OCI-LY1 (cell line): Measurements from ENCODE around the gene NEDD4L.

Experiments used
- CTCF ChIP-seq: fragments of 200-600 bp; sonication (generic), shearing (Covaris generic); IDR thresholded peaks from 2 replicates; pipeline ENCODE4 v1.5.1; 2017; ENCODE audit warnings: mild to moderate bottlenecking, antibody characterized with exemption, low read length, moderate library complexity, mixed read lengths
- EZH2 ChIP-seq: fragments of 200-600 bp; sonication (generic), shearing (Covaris generic); IDR thresholded peaks from 2 replicates; pipeline ENCODE4 v1.8.0; 2017; ENCODE audit warnings: borderline replicate concordance, mixed run types, mild to moderate bottlenecking, antibody characterized with exemption, low read length, moderate library complexity, mixed read lengths

GRCh38 chr18:58168221-58168620 is 124.2 kb downstream of the NEDD4L start:
- TF ChIP-seq EZH2 (no peak), CTCF (no peak)
